K562 (cell line): ENCODE measurements around the gene IFT172.

Source experiments
- ATF1 ChIP-seq, 2 experiments: fragments of 450-650 bp in 1 of 2; IDR thresholded peaks; 2 replicates each; pipeline ENCODE4 v1.6.1; 2016; ENCODE audit warnings: missing compliant biosample characterization in 1 of 2, missing genetic modification characterization in 1 of 2
- CHD2 ChIP-seq: IDR thresholded peaks from 2 replicates; pipeline ENCODE4 v1.6.1; 2011; ENCODE audit warnings: low read depth, low read length
- CREB1 ChIP-seq, 2 experiments: sonication (generic) in 1 of 2; formaldehyde crosslinking in 1 of 2; IDR thresholded peaks; 2 replicates each; pipeline versions ENCODE4 v1.6.1 to v1.8.0; 2012 to 2022; ENCODE audit warnings: inconsistent platforms in 1 of 2, mild to moderate bottlenecking in 1 of 2, missing genetic modification reagents in 1 of 2, moderate library complexity in 1 of 2
- FOXA3 ChIP-seq, 2 experiments: fragments of 450-650 bp in 1 of 2; sonication (generic) in 1 of 2; formaldehyde crosslinking; IDR thresholded peaks in 1 of 2; conservative IDR thresholded peaks in 1 of 2; 2 replicates each; pipeline versions ENCODE4 v1.4.0 to v1.8.0; 2020 to 2022; ENCODE audit warnings: mild to moderate bottlenecking in 2 of 2, missing genetic modification reagents in 1 of 2
- HCFC1 ChIP-seq: IDR thresholded peaks from 2 replicates; pipeline ENCODE4 v1.6.1; 2012; ENCODE audit warnings: low read depth, low read length, improper control_type of control experiment
- MYC ChIP-seq, 2 experiments: fragments of 250-450 bp in 1 of 2; sonication (Bioruptor Pico) in 1 of 2; IDR thresholded peaks; 2 replicates each; pipeline versions ENCODE4 v1.5.1 to v1.6.1; 2012 to 2021; ENCODE audit warnings: low read depth in 2 of 2, borderline replicate concordance in 1 of 2, improper control_type of control experiment in 1 of 2, low read length in 1 of 2, mild to moderate bottlenecking in 1 of 2, moderate library complexity in 1 of 2
- RAD51 ChIP-seq: fragments of 450-650 bp; IDR thresholded peaks from 2 replicates; pipeline ENCODE4 v1.7.1; 2016; ENCODE audit warnings: low read depth, mild to moderate bottlenecking, borderline replicate concordance
- TF ChIP-seq, protein P1 (sequence below), 3 experiments: IDR thresholded peaks in 2 of 3; conservative IDR thresholded peaks in 1 of 3; 2 replicates each; pipeline ENCODE4 v1.5.1; 2011 to 2012; ENCODE audit warnings: low read length in 3 of 3, mild to moderate bottlenecking in 3 of 3, control low read depth in 2 of 3, improper control_type of control experiment in 1 of 3, inconsistent platforms in 1 of 3, low read depth in 1 of 3, mixed read lengths in 1 of 3, moderate library complexity in 1 of 3; ENCODE audit not compliant: insufficient read depth in 2 of 3
- TF ChIP-seq, protein P2 (sequence below): IDR thresholded peaks from 3 replicates; pipeline ENCODE4 v1.6.1; 2011; ENCODE audit warnings: borderline replicate concordance, mild to moderate bottlenecking; ENCODE audit not compliant: insufficient read length, insufficient read depth
- TF ChIP-seq, protein P3 (sequence below), 2 experiments: fragments of 450-650 bp; formaldehyde crosslinking in 1 of 2; IDR thresholded peaks; 2 replicates each; pipeline versions ENCODE4 v1.4.0 to v1.6.1; 2014 to 2020; ENCODE audit warnings: mild to moderate bottlenecking in 2 of 2, borderline replicate concordance in 1 of 2, low read depth in 1 of 2
- TF ChIP-seq, protein P4 (sequence below): sonication (generic); formaldehyde crosslinking; IDR thresholded peaks from 2 replicates; pipeline ENCODE4 v1.8.1; 2023; ENCODE audit warnings: mild to moderate bottlenecking, missing genetic modification reagents
- TF ChIP-seq, protein P5 (sequence below): sonication (generic); formaldehyde crosslinking; IDR thresholded peaks from 2 replicates; pipeline ENCODE4 v1.9.0; 2022; ENCODE audit warnings: mild to moderate bottlenecking, missing genetic modification reagents

DNA sequence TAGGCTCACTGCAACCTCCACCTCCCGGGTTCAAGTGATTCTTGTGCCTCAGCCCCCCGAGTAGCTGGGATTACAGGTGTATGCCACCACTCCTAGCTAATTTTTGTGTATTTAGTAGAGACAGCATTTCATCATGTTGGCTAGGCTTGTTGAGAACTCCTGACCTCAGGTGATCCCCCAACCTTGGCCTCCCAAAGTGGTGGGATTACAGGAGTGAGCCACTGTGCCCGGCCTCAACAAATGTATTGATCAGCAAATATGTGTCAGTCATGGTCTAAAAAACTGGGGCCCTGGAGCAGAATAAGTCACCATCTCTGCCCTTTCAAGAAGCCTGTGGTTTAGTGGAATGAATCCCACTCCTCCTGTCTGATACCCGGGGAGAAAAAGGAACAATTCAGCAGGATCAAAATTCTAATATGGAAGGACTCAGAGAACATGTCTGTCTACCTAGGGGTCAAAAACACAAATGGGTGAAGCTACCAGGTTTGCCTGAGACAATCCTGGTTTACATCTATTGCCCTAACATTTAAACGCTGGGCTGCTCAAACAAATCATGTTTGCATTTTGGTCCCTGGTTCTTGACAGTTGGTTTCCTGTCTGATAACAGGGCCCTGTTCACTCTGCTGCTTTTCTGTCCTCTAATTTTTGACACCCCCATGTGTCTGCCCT, 28.7 kb upstream of the IFT172 start:
- no peak for TF ChIP-seq FOXA3 (CRISPR knock-in tag; conservative IDR thresholded peaks at IDR 0.05 in 1 of 2, IDR thresholded peaks at IDR 0.05 in 1 of 2)
- TF ChIP-seq, protein P1, sequence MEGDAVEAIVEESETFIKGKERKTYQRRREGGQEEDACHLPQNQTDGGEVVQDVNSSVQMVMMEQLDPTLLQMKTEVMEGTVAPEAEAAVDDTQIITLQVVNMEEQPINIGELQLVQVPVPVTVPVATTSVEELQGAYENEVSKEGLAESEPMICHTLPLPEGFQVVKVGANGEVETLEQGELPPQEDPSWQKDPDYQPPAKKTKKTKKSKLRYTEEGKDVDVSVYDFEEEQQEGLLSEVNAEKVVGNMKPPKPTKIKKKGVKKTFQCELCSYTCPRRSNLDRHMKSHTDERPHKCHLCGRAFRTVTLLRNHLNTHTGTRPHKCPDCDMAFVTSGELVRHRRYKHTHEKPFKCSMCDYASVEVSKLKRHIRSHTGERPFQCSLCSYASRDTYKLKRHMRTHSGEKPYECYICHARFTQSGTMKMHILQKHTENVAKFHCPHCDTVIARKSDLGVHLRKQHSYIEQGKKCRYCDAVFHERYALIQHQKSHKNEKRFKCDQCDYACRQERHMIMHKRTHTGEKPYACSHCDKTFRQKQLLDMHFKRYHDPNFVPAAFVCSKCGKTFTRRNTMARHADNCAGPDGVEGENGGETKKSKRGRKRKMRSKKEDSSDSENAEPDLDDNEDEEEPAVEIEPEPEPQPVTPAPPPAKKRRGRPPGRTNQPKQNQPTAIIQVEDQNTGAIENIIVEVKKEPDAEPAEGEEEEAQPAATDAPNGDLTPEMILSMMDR (IDR thresholded peaks at IDR 0.05 in 2 of 3, conservative IDR thresholded peaks at IDR 0.05 in 1 of 3; ENCODE audit: insufficient read depth in 2 of 3, low read depth in 1 of 3, low read length in 3 of 3): no peak
- TF ChIP-seq, protein P2, sequence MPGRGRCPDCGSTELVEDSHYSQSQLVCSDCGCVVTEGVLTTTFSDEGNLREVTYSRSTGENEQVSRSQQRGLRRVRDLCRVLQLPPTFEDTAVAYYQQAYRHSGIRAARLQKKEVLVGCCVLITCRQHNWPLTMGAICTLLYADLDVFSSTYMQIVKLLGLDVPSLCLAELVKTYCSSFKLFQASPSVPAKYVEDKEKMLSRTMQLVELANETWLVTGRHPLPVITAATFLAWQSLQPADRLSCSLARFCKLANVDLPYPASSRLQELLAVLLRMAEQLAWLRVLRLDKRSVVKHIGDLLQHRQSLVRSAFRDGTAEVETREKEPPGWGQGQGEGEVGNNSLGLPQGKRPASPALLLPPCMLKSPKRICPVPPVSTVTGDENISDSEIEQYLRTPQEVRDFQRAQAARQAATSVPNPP: no peak
- TF ChIP-seq MYC (IDR thresholded peaks at IDR 0.05; ENCODE audit: low read depth, low read length): no peak
- TF ChIP-seq MYC (CRISPR knock-in tag; IDR thresholded peaks at IDR 0.05; ENCODE audit: borderline replicate concordance, low read depth): no peak
- TF ChIP-seq ATF1 (CRISPR knock-in tag; IDR thresholded peaks at IDR 0.05): no peak
- TF ChIP-seq ATF1 (tag; IDR thresholded peaks at IDR 0.05): no peak
- TF ChIP-seq, protein P3, sequence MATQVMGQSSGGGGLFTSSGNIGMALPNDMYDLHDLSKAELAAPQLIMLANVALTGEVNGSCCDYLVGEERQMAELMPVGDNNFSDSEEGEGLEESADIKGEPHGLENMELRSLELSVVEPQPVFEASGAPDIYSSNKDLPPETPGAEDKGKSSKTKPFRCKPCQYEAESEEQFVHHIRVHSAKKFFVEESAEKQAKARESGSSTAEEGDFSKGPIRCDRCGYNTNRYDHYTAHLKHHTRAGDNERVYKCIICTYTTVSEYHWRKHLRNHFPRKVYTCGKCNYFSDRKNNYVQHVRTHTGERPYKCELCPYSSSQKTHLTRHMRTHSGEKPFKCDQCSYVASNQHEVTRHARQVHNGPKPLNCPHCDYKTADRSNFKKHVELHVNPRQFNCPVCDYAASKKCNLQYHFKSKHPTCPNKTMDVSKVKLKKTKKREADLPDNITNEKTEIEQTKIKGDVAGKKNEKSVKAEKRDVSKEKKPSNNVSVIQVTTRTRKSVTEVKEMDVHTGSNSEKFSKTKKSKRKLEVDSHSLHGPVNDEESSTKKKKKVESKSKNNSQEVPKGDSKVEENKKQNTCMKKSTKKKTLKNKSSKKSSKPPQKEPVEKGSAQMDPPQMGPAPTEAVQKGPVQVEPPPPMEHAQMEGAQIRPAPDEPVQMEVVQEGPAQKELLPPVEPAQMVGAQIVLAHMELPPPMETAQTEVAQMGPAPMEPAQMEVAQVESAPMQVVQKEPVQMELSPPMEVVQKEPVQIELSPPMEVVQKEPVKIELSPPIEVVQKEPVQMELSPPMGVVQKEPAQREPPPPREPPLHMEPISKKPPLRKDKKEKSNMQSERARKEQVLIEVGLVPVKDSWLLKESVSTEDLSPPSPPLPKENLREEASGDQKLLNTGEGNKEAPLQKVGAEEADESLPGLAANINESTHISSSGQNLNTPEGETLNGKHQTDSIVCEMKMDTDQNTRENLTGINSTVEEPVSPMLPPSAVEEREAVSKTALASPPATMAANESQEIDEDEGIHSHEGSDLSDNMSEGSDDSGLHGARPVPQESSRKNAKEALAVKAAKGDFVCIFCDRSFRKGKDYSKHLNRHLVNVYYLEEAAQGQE (IDR thresholded peaks at IDR 0.05; ENCODE audit: borderline replicate concordance): no peak
- TF ChIP-seq, protein P3 (CRISPR knock-in tag; IDR thresholded peaks at IDR 0.05; ENCODE audit: low read depth): no peak
- TF ChIP-seq, protein P4, sequence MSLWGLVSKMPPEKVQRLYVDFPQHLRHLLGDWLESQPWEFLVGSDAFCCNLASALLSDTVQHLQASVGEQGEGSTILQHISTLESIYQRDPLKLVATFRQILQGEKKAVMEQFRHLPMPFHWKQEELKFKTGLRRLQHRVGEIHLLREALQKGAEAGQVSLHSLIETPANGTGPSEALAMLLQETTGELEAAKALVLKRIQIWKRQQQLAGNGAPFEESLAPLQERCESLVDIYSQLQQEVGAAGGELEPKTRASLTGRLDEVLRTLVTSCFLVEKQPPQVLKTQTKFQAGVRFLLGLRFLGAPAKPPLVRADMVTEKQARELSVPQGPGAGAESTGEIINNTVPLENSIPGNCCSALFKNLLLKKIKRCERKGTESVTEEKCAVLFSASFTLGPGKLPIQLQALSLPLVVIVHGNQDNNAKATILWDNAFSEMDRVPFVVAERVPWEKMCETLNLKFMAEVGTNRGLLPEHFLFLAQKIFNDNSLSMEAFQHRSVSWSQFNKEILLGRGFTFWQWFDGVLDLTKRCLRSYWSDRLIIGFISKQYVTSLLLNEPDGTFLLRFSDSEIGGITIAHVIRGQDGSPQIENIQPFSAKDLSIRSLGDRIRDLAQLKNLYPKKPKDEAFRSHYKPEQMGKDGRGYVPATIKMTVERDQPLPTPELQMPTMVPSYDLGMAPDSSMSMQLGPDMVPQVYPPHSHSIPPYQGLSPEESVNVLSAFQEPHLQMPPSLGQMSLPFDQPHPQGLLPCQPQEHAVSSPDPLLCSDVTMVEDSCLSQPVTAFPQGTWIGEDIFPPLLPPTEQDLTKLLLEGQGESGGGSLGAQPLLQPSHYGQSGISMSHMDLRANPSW (CRISPR knock-in tag): no peak
- TF ChIP-seq HCFC1: no peak
- TF ChIP-seq, protein P5, sequence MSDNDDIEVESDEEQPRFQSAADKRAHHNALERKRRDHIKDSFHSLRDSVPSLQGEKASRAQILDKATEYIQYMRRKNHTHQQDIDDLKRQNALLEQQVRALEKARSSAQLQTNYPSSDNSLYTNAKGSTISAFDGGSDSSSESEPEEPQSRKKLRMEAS: no peak
- TF ChIP-seq RAD51: no peak
- TF ChIP-seq CREB1 (IDR thresholded peaks at IDR 0.05): no peak
- TF ChIP-seq CREB1 (CRISPR knock-in tag; IDR thresholded peaks at IDR 0.05): no peak
- no peak for TF ChIP-seq CHD2
